OCI-M1 (cell line): ENCODE data around the gene CUL1.

Source experiments
- DNase-seq: peaks from one replicate; lab custom pipeline; 2025; lab: John Stamatoyannopoulos, UW

The CUL1 gene

DNA sequence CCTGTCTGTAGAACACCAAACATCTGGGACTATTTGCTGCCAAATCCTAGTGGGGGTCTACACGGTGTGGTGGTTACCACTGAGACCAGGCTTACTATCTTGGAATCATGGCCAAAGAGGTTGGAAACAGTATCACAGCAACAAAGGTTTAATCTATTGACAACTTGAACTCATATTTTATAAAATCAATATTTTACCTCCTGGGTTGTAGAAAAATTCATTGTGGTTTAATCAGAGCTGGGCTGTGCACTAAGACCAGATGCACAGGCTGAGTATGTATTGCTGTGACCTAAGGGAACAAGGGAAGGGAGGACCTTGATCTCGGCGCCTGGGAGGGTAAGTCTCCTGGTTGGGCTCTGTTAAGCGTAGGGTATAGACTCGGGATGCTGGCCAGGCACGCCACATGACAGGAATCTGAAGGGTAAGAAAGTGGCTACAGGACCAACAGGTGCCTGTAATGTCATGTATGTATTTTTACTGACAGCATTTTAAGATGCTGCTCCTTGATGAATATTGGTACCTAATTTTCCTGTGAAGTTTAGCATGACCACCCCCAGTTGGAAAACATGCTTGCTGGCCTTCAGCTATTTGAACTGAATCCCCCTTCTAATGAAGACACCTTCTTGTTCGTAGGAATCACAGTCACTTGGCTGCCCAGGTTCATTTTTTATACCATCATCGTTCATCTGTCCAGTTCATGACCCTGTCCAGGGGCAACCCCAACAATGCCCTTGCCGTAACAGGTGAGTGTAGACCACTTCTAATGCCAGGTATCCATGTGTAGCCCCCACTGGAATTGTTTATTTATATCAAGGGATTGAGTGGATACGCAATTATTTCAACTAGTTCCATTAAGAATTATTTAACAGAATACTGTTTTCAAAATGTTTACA lies 105.9 kb downstream of the CUL1 start:
- no peak for DNase-seq

DNA sequence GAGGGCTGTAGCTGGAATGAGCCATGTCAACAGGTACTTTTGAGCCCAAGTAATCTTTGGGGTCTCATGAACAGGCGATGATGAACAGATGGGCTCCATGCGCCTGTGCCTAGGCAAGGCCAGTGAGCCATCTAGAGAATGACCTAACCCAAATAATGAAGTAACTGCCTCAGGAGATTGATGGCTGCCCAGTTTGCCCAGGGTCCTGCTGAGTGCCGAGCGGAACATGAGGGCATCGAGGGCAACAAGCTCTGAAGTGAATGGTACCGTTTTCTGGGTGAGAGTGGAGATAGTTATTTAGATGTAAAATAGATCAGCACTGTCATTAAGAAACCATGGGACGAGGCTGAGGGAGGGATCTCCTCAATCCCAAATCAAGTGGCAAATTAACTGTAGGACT lies 107.5 kb downstream of the CUL1 start:
- no peak for DNase-seq

DNA sequence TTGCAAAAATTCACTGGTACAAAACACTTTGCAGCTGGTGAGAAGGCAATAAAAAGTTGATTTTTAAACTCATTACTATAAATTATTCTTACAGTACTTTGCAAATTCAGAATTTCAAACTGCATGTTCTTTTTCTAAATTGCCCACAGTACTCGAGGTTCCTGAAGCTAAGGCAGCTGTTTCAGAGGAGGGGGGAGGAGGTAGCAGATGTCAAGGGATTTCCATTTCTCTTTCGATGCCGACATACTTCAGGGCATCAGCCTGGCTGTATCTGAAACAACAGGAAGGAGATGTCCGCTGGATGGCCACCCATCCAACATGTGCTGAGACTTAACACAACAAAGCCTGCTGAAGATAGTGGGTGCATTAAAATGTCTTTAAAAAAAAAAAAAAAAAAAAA lies 108.7 kb downstream of the CUL1 start:
- no peak for DNase-seq

DNA sequence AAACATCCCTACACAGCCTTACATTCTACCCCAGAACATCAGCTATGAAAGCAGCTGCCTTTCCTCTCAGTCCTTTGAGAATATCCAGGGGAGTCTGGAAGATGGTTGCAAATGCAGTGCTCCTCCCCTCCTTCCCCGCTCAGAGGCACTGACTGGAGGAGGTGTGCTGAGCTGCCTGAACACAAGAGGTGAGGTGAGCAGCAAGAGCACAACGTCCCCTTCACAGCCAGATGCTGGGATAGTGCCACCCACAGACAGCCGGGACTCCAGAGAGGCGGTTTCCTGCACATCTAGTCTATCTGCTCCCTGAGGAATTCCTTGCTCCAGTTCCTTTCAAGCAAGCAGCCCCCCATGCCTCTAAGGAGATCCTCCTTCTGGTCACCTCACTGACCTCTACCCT lies 111.2 kb downstream of the CUL1 start:
- DNase-seq, result no peak

DNA sequence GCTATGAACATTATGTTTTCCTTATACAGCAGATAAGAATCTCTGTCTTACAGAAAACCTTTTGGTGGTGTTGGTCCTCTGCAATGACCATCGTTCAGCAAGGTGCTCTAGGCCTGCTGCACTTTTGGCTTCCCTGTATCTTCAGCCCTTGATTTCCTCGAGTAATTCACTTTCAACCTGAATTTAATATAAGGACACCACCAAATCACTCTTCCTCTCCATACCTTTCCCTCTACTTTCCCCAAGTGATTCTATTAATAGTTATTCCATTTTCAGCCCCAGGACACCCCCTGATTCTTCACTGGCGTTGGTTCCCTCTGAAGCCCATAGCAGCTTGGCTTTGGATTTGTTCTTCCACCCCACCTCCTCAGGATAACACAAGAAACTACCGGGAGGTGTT lies 113.2 kb downstream of the CUL1 start:
- no peak for DNase-seq

DNA sequence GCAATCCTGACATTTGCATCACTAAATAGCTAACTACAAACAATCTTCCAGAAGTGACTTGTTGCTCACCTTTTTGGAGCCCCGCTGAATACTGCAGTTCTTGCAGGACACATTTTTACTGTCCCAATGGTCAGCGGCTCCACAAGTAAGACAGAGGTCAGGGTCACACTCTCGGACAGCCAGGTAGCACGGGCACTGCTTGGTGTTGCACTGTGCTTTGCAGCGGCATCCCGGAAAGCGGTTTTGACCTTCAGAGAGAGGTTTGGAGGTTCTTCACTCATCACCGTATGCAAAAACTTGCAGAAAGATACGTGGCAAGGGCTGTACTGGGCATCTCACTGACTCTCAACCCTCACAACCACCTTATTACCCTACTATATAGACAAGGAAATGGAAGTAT lies 115.2 kb downstream of the CUL1 start:
- no peak for DNase-seq

DNA sequence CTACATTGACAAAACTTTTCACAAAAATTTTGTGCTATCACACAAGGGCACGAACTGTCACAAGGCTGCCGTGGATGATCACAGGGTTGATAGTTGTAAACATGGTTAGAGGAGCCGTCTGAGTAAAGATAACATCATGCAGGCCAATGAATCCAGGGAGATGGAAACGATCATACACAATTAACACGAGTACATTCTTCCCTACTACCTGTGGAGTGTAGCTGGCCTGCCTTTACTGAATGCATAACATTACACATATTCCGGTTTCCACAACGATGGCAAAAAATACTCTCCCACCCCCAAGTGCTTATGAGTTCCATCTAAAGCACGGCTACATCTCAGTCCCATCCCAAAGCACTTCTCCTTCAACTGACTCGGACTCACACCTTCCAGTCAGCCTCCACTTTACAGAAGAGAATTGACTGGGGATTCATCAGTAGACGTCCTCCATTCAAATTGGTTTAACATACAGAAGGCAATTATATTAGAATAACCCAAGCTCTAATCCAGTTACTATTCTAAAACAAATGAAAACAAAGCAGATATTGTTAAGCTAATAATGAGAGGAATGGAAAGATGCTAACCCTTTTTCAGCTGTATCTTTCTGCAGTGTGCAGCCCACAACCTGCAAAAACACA lies 116.3 kb downstream of the CUL1 start:
- no peak for DNase-seq

DNA sequence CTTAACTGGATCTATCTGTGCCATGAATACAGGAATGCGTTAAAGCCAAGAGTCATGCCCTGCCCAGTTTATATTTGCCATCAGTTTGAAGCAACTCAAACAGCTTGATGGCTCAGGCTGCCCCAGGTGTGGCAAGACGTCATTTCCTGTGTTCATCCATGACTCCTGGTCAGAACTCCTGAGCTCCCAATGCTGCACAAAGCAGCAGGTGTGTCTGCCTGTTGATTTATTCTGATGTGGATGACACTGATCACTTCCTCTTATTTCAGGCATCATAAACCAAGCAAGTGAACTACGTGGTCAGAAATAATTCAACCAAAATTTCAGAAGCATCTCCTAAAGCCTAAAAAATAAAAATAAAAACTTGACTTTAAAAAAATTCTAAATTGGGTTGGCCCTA lies 116.9 kb downstream of the CUL1 start:
- no peak for DNase-seq

DNA sequence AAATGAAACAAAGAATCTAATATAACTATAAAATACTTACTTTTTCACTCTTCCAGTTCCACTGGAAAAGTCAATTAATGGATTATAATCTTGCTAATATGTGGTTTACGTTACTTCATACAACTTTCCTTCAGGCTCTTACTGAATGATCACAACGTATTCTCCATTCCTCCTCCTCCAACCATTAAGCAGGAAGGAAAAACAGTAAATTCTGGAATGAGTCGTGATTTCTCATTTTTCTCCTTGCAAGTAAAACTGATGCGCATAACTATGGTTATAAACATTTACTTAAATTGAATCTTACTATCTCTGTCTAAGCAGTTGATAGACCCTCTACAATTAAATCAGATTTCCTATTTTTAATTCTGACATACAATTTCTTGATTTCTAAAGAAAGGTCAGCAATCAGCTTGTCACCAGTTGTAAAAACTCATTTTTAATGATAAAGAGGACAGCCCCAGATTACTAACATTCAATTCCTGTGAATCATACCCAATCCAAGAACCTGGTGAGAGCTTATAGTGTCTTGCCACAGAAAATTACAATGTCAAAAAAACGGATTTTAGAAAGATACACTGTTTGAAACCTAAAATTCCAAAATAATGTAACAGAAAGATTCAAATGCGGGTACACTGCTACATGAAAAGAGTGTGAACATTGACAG lies 121.1 kb downstream of the CUL1 start:
- no peak for DNase-seq

DNA sequence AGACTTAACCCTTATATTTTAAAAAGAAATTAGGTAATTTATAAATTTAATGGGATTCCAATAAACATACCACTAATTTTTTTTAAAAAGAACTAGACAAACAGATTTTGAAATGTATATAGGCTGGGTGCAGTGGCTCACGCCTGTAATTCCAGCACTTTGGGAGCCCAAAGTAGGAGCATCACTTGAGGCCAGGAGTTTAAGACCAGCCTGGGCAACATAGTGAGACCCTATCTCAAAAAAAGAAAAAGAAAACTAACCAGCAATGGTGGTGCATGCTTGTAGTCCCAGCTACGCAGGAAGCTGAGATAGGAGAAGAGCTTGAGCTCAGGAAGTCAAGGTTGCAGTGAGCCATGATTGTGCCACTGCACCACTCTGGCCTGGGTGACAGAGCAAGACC lies 122.7 kb downstream of the CUL1 start:
- no peak for DNase-seq

DNA sequence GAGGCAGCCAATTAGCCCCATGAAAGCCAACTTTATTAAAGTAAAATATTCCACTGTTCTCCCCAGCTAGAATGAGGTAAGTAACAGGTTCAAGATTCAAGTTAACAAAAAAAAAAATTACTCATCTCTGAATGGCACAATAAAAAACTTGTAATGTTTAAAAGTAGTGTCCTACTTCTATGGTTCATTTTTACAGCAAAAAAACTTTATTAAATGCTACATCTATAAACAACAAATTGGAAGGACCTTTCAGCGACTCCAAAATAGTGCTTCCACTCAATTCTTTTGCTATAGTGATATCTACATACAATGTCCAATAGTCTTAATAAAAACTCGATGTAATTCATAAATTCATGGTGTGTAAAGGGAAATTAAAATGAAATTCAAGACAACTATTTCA lies 126.2 kb downstream of the CUL1 start:
- DNase-seq, result no peak

DNA sequence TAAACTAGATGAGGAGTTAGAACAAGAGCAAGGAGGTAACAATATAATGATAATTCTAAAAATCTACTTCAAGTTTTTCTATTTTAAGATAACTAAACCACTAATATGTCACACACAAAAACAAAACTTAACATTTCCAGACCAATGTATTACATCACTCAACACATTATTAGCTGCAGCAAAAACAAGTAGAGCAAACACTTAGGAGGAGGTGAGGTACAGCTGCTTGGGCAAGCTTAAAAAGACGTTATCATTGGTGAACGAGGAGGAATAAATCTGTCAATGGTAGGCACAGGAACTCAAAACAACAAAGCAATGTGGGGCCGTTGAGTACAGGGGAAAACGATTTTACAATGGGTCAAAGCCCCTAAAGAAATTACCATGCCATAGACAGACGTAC lies 126.6 kb downstream of the CUL1 start:
- DNase-seq, result no peak

DNA sequence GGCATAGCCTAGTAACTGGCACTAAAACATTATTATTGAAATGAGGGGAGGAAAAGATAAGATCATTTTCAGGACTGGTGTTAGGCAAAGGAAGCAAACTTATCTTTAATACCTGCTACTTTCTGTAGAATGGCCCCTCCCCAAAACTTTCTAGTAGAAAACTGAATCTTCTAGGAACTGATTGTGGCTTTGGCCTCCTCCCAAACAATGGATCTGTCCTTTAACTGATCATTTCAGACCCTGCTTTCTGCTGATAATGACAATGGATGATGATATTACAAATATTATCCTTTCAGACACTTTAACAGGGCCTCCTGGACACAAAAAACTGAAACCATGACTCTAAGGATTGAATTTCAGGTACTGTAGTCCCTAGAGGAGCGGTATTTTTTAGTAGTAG lies 130.3 kb downstream of the CUL1 start:
- peak; percentile 49 for DNase-seq

DNA sequence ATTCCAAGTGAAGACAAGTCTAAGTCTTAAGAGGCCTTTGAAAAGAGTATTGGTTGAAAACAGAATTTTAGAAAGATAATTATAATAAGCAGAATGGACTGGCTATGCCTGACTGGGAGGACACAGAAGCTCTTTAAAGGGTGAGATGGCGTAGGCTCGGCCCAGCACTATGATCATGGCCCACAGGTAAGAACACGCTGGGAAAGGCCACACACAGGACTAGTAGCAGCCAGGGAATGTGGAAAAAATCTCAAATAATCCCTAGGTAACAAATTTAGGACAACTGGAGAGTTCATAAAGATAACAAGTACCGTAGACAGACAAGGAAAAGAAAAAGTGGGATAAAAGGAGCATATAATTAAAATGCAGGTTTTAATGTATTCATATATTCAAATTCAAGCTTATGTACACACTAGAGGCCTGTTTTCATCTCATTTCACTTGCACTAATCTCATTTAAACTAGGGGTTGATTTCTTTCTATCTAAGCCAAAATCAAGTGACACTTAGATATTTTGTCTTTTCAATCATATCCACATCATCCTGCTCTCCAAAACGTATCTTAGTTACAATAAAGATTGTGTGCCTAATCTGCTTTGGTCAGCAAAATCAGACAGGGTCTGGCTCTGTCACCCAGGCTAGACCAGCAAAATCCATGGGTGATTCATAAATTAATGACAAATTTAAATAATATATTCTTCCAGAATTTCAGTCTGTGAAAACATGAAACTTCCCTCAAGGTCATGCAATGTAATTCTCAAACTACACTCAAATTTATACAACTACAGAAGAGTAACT lies 132.4 kb downstream of the CUL1 start:
- DNase-seq, result no peak

DNA sequence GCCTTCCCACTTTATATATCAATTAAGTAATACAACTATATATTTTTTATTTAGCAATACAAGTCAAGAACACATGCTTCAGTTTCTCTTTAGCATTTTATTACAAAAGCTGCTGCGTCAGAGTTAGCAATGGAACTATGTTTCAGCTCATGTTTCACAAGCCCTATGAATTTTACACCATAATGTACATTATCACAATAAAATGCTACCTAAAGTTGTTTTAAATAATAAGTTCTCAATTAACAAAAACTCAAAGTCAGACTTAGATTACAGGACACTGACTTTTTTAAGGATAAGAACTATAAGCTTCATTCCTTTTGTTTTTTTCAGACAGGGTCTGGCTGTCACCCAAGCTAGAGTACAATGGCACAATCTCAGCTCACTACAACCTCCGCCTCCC lies 133.1 kb downstream of the CUL1 start:
- DNase-seq, result no peak

DNA sequence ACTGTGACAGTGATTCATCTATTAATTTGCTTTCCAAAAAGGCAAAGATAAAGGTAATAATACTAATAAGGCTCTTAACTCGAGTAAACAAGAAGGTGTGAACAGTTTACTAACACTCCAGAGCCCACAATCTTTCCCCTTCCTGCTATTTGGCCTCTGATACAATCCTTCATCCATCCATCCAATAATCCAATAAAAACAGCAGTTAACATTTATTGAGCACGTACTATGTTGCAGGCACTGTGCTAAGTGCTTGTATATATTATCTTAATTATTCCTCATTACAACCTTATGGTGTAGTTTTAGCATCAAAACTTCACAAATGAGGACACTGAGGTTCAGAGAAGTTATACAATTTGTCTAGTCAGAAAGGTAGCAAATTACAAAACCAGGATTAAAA lies 135.9 kb downstream of the CUL1 start:
- no peak for DNase-seq

DNA sequence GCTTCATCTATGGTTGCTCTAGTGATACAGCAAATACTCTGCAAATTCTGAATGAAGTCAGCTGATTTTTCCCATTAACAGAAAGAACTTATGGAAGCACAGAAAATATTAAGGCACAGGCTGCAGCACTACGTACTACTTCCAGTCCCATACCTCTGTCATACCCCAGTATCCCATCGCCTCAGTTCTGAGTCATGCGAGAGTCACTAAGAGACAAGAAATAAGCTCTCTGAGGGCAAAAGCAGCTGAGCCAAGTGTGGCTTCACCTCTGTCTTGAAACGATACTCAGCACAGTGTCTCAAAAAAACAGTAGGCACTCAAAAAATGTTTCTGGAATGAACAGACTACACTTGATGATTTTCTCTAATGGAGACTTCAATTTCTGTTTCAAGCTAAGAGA lies 137.2 kb downstream of the CUL1 start:
- no peak for DNase-seq

DNA sequence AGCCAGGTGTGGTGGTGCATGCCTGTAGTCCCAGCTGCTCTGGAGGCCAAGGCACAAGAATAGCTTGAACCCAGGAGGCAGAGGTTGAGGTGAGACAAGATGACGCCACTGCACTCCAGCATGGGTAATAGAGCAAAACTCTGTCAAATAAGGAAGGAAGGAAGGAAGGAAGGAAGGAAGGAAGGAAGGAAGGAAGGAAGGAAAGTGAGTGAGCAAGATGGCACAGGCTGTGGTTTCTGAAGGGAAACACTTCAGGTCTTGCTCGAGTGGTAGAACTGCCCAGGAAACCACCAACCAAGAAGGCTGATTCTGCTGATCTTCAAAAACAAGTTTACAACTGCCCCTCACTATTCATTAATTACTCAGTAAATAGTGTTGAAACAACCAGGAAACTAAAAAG lies 140.2 kb downstream of the CUL1 start:
- DNase-seq, result no peak

DNA sequence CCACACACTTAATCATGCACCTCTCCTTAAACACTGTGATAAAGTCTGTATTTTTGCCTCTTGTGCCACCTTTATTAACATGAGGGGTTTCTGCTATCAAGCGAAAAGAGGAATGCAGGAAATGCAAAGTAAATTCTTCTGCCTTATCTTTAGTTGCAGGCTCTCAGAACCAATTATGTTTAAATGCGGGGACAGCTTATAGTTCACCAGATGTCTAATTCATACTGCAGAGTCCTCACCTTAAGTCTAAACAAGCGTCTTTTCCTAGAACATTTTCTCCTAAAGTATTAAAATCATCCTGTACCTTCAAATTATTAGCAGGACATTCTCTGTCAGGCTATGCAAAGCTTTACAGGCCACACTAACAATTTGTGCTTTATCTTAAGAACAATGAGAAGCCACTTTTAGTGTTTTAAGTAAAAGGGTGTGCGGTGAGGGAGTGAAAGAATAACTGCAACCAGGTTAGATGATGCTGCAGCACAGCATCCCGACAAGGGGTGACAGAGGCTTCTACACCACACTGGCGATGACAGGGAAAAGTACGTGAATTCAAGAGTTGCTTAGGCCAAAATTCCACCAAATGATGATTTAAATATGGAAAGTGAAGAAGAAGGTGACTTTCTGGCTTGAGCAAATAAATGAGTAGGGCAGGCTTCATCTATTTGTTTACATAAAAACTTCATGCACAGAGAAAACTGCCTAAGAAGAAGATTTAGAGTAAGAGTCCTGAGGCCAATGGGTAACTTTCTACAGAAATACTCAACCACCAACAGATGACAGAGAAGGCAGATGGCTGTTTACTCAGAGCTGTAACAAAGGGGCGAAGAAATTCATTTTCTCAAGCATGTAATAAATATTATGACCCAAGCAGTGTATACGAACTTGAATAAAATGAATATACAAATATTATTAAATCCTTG lies 149.4 kb downstream of the CUL1 start:
- peak; percentile 54 for DNase-seq

DNA sequence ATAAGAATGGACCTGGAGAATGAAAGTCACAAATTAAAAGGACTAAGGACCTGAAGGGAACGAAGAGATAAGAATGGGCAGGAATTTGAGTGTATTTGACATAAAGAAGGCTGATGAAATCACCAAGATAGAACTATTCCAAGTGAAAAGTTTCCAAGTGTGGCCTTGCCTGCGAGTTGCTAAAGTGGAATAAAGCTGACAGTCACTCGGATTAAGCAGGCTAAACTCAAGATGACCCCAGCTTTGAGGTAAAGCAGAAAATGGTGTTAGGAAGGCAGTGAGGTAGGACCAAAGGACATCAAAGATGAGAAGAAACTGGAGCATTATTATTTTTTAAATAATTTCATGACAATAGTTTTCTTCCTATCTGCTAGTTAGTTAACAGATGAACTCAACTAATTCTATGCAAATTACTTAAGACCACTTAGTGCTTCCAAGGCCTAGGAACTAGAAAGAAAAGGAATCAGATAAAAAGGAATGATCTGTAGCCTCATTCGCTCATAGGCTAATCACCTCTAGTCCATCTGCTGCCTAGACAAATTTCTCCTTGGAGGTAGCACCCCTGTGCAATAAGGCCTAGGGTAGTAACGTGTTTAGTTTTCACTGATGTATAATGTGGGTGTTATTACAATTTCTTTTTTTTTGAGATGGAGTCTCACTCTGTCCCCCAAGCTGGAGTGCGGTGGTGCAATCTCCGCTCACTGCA lies 150.8 kb downstream of the CUL1 start:
- no peak for DNase-seq

DNA sequence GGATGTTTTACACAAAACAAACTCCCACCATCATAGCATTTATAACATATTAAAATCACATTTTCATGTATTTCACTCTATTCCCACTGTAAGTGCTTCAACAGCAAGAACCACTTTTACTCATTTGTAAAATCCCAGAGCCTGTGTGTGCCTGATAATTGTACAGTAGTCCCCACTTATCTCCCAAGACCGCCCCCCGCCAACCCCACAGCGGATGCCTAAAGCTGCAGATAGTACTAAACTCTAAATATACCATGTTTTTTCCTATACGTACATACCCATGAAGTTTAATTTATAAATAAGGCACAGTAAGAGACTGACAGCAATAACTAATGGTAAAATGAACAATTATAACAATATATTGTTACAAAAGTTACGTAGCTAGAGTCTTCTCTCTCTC lies 151.9 kb downstream of the CUL1 start:
- no peak for DNase-seq
